Measurements from ENCODE around the gene GRHL1.
"Not testable (repeated sequence)": the region's sequence is repeated elsewhere in the genome, so short reads cannot be mapped to it uniquely, and the experiment has no call there.

DNA sequence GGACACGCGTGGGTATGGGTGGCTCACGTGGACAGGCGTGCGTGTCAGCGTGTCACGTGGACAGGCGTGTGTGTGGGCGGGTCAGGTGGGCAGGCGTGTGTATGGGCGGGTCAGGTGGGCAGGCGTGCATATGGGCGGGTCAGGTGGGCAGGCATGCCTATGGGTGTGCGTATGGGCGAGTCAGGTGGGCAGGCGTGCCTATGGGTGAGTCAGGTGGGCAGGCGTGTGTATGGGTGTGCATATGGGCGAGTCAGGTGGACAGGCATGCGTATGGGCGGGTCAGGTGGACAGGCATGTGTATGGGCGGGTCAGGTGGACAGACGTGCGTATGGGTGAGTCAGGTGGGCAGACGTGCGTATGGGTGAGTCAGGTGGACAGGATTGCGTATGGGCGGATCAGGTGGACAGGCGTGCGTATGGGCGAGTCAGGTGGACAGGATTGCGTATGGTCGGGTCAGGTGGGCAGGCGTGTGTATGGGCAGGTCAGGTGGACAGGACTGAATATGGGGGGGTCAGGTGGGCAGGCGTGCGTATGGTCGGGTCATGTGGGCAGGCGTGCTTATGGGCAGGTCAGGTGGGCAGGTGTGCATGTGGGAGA is 61.0 kb downstream of the GRHL1 start:
- not testable (repeated sequence) for TF ChIP-seq GABPA (IDR thresholded peaks at IDR 0.05 in 1 of 2, conservative IDR thresholded peaks at IDR 0.05 in 1 of 2); JUND (IDR thresholded peaks at IDR 0.05); HNF4G (IDR thresholded peaks at IDR 0.05); NR2F2 (IDR thresholded peaks at IDR 0.05)
- TF ChIP-seq, protein P1, sequence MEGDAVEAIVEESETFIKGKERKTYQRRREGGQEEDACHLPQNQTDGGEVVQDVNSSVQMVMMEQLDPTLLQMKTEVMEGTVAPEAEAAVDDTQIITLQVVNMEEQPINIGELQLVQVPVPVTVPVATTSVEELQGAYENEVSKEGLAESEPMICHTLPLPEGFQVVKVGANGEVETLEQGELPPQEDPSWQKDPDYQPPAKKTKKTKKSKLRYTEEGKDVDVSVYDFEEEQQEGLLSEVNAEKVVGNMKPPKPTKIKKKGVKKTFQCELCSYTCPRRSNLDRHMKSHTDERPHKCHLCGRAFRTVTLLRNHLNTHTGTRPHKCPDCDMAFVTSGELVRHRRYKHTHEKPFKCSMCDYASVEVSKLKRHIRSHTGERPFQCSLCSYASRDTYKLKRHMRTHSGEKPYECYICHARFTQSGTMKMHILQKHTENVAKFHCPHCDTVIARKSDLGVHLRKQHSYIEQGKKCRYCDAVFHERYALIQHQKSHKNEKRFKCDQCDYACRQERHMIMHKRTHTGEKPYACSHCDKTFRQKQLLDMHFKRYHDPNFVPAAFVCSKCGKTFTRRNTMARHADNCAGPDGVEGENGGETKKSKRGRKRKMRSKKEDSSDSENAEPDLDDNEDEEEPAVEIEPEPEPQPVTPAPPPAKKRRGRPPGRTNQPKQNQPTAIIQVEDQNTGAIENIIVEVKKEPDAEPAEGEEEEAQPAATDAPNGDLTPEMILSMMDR (IDR thresholded peaks at IDR 0.05; ENCODE audit: low read depth, low read length, missing input control) = not testable (repeated sequence)
- TF ChIP-seq, protein P2, sequence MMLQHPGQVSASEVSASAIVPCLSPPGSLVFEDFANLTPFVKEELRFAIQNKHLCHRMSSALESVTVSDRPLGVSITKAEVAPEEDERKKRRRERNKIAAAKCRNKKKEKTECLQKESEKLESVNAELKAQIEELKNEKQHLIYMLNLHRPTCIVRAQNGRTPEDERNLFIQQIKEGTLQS (IDR thresholded peaks at IDR 0.05) = not testable (repeated sequence)
- TF ChIP-seq, protein P3, sequence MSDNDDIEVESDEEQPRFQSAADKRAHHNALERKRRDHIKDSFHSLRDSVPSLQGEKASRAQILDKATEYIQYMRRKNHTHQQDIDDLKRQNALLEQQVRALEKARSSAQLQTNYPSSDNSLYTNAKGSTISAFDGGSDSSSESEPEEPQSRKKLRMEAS (IDR thresholded peaks at IDR 0.05) = not testable (repeated sequence)

Measured in liver (tissue), 3 donors.